H1 (cell line): ENCODE results near the gene TNFRSF8.

ENCODE experiments used
- CEBPB ChIP-seq: IDR thresholded peaks from 2 replicates; pipeline ENCODE4 v1.6.1; 2012; ENCODE audit warnings: low read depth, low read length
- EZH2 ChIP-seq: fragments of 200-600 bp; sonication (generic); IDR thresholded peaks from 2 replicates; pipeline ENCODE4 v1.7.1; 2012; ENCODE audit warnings: low read depth, mild to moderate bottlenecking, moderate library complexity, low read length, inconsistent platforms; ENCODE audit not compliant: severe bottlenecking
- NRF1 ChIP-seq: IDR thresholded peaks from 2 replicates; pipeline ENCODE4 v1.6.1; 2011; ENCODE audit warnings: mild to moderate bottlenecking, low read depth, low read length, improper control_type of control experiment
- POLR2A ChIP-seq, 2 experiments: IDR thresholded peaks; 1 replicate in 1 of 2; 2 replicates in 1 of 2; pipeline ENCODE4 v1.6.1; 2011; ENCODE audit warnings: low read depth in 2 of 2, low read length in 2 of 2, mild to moderate bottlenecking in 2 of 2; ENCODE audit errors: control extremely low read depth in 1 of 2
- RAD21 ChIP-seq, 2 experiments: IDR thresholded peaks in 1 of 2; conservative IDR thresholded peaks in 1 of 2; 2 replicates each; pipeline ENCODE4 v1.6.1; 2011; ENCODE audit warnings: low read depth in 2 of 2, low read length in 2 of 2, improper control_type of control experiment in 1 of 2, inconsistent platforms in 1 of 2, mild to moderate bottlenecking in 1 of 2, moderate library complexity in 1 of 2
- SAP30 ChIP-seq: fragments of 300-600 bp; sonication (generic); IDR thresholded peaks from 2 replicates; pipeline ENCODE4 v1.7.1; 2012; ENCODE audit warnings: low read length, moderate library complexity, mild to moderate bottlenecking, inconsistent platforms; ENCODE audit not compliant: insufficient read depth, insufficient replicate concordance
- SP1 ChIP-seq: IDR thresholded peaks from 2 replicates; pipeline ENCODE4 v1.6.1; 2011; ENCODE audit warnings: low read depth, low read length
- TBP ChIP-seq: IDR thresholded peaks from 2 replicates; pipeline ENCODE4 v1.6.1; 2011; ENCODE audit warnings: low read depth, low read length, improper control_type of control experiment
- YY1 ChIP-seq: IDR thresholded peaks from 2 replicates; pipeline ENCODE4 v1.6.1; 2011; ENCODE audit warnings: low read depth, mild to moderate bottlenecking, low read length
- TF ChIP-seq, protein P1 (sequence below), 3 experiments: IDR thresholded peaks; 1 replicate in 2 of 3; 2 replicates in 1 of 3; pipeline versions ENCODE4 v1.5.1 to v1.6.1; 2011; ENCODE audit warnings: low read length in 3 of 3, mild to moderate bottlenecking in 3 of 3, inconsistent platforms in 2 of 3, low read depth in 1 of 3, moderate library complexity in 1 of 3; ENCODE audit not compliant: insufficient read depth in 1 of 3; ENCODE audit errors: control extremely low read depth in 1 of 3
- TF ChIP-seq, protein P2 (sequence below): IDR thresholded peaks from 2 replicates; pipeline ENCODE4 v1.6.1; 2012; ENCODE audit warnings: inconsistent platforms

DNA sequence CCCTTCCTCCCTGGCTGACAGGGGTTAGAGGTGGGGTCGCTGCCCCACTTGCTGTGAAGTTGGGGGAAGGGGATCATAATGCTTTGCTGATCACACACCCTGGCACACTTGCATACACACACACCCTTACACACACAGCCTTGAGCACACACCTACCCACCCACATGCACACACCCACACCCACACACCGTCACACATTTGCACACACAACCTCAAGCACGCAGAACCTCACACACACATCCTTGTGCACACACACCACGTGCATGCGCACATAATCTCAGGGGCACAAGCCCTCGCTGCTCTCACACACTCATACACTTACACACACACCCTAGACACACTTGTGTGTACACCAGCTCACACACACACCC lies 16.4 kb upstream of the TNFRSF8 start:
- TF ChIP-seq, protein P1, sequence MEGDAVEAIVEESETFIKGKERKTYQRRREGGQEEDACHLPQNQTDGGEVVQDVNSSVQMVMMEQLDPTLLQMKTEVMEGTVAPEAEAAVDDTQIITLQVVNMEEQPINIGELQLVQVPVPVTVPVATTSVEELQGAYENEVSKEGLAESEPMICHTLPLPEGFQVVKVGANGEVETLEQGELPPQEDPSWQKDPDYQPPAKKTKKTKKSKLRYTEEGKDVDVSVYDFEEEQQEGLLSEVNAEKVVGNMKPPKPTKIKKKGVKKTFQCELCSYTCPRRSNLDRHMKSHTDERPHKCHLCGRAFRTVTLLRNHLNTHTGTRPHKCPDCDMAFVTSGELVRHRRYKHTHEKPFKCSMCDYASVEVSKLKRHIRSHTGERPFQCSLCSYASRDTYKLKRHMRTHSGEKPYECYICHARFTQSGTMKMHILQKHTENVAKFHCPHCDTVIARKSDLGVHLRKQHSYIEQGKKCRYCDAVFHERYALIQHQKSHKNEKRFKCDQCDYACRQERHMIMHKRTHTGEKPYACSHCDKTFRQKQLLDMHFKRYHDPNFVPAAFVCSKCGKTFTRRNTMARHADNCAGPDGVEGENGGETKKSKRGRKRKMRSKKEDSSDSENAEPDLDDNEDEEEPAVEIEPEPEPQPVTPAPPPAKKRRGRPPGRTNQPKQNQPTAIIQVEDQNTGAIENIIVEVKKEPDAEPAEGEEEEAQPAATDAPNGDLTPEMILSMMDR (IDR thresholded peaks at IDR 0.05; ENCODE audit: control extremely low read depth in 1 of 3, insufficient read depth in 1 of 3, low read depth in 1 of 3, low read length in 3 of 3), result no peak
- TF ChIP-seq NRF1, result no peak
- TF ChIP-seq, protein P2, sequence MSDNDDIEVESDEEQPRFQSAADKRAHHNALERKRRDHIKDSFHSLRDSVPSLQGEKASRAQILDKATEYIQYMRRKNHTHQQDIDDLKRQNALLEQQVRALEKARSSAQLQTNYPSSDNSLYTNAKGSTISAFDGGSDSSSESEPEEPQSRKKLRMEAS, result no peak
- no peak for TF ChIP-seq POLR2A (IDR thresholded peaks at IDR 0.05; ENCODE audit: control extremely low read depth in 1 of 2, low read depth in 2 of 2, low read length in 2 of 2)
- TF ChIP-seq YY1, result no peak
- TF ChIP-seq RAD21 (IDR thresholded peaks at IDR 0.05 in 1 of 2, conservative IDR thresholded peaks at IDR 0.05 in 1 of 2; ENCODE audit: low read depth in 2 of 2, low read length in 2 of 2), result no peak
- no peak for TF ChIP-seq TBP
- TF ChIP-seq EZH2, result no peak
- no peak for TF ChIP-seq SP1
- TF ChIP-seq CEBPB, result no peak
- no peak for TF ChIP-seq SAP30
